SH-SY5Y (cell line): ENCODE results near the gene FKBP1A.

Experiments
- GATA2 ChIP-seq: IDR thresholded peaks from 2 replicates; pipeline ENCODE4 v1.6.1; 2011; ENCODE audit warnings: mild to moderate bottlenecking, low read depth, low read length
- GATA3 ChIP-seq: IDR thresholded peaks from 2 replicates; pipeline ENCODE4 v1.6.1; 2011; ENCODE audit warnings: low read depth, mild to moderate bottlenecking, low read length, moderate library complexity

- no peak for TF ChIP-seq GATA2
- TF ChIP-seq GATA3 = no peak
Observed at GRCh38 chr20:1423625-1424106, 30.8 kb upstream of the FKBP1A start.
